Stomach smooth muscle (tissue), 2 donors: ENCODE measurements around the gene SYS1.

Experiments used
- H3K27ac ChIP-seq: one replicate; pipeline ENCODE4 v1.7.0; 2013; ENCODE audit warnings: mild to moderate bottlenecking, low read length, inconsistent platforms
- H3K27me3 ChIP-seq, 2 donors: one replicate each; pipeline ENCODE4 v1.7.0; 2013; ENCODE audit warnings: low read length in 2 of 2; ENCODE audit not compliant: insufficient read depth in 2 of 2, control insufficient read depth in 1 of 2
- H3K36me3 ChIP-seq, 2 donors: one replicate each; pipeline ENCODE4 v1.7.0; 2013; ENCODE audit warnings: low read length in 2 of 2; ENCODE audit not compliant: control insufficient read depth in 2 of 2, insufficient read depth in 2 of 2
- H3K4me1 ChIP-seq: one replicate; pipeline ENCODE4 v1.7.0; 2013; ENCODE audit warnings: low read length; ENCODE audit not compliant: control insufficient read depth, insufficient read depth
- H3K4me3 ChIP-seq, 2 donors: one replicate each; pipeline ENCODE4 v1.7.0; 2013; ENCODE audit warnings: low read length in 2 of 2
- H3K9ac ChIP-seq, 2 donors: one replicate each; pipeline ENCODE4 v1.7.0; 2013; ENCODE audit warnings: low read length in 2 of 2, mild to moderate bottlenecking in 1 of 2
- H3K9me3 ChIP-seq, 2 donors: one replicate each; pipeline ENCODE4 v1.7.0; 2013; ENCODE audit warnings: low read length in 2 of 2; ENCODE audit not compliant: control insufficient read depth in 2 of 2
- donor health status: healthy.
- donor health status: Pancreatic carcinoma.

Gene SYS1

DNA sequence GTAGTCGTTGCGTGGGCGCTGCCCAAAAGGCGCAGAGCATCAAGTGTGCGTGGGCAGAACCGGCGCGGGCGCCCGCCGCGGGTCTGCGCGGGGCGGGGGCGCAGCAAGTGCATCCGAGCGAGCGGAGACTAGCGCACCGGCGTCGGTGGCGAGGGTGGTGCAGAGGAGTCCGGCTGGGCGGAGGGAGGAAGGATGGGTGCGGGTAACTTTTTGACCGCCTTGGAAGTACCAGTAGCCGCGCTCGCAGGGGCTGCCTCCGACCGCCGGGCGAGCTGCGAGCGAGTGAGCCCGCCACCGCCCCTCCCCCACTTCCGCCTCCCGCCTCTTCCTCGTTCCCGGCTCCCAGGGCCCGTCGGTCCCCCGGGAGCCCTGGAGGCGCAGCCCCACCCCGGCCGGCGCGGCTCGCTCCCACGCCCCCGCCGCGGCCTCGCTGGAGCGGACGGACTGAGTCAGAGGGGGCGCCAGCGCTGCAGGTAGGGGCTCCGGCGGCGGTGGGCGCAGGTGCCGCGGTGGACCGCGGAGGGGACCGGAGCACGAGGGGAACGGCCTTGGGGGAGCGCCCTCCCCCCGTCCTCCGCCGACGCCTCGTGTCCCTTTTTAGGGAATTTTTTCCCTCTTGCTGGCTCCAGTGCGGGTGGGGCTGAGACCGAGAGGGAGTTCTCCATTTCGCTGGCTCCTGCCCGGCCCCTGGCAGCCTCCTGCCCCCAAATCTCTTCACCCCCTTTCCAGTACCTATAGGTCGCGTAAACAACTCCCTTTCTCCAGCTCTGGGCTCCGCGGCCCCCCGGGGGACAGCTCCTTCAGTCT lies 43.5 kb downstream of the SYS1 start:
- no peaks in the 10 kb centered on the region for H3K27me3 ChIP-seq
- peak overlapping the region; percentile 91 to 98 for H3K9ac ChIP-seq
- peak overlapping the region; percentile 77 to 91 for H3K4me3 ChIP-seq
- H3K4me1 ChIP-seq: peaks cover 19% of the 10 kb centered on the region
- no peaks in the 10 kb centered on the region for H3K9me3 ChIP-seq
- H3K27ac ChIP-seq: peak overlapping the region; percentile 99
- H3K36me3 ChIP-seq: peaks cover 21 to 22% of the 10 kb centered on the region in 2 donors

GRCh38 chr20:45407067-45407745 lies 44.2 kb downstream of the SYS1 start:
- Histone ChIP-seq H3K27me3 (no peaks in the 10 kb centered on the region), H3K27ac (peak overlapping the region; percentile 99), H3K4me3 (peak overlapping the region; percentile 77 to 91), H3K9ac (peak overlapping the region; percentile 91 to 98), H3K36me3 (peaks cover 25 to 26% of the 10 kb centered on the region in 2 donors), H3K9me3 (no peaks in the 10 kb centered on the region), H3K4me1 (peaks cover 19% of the 10 kb centered on the region)

DNA sequence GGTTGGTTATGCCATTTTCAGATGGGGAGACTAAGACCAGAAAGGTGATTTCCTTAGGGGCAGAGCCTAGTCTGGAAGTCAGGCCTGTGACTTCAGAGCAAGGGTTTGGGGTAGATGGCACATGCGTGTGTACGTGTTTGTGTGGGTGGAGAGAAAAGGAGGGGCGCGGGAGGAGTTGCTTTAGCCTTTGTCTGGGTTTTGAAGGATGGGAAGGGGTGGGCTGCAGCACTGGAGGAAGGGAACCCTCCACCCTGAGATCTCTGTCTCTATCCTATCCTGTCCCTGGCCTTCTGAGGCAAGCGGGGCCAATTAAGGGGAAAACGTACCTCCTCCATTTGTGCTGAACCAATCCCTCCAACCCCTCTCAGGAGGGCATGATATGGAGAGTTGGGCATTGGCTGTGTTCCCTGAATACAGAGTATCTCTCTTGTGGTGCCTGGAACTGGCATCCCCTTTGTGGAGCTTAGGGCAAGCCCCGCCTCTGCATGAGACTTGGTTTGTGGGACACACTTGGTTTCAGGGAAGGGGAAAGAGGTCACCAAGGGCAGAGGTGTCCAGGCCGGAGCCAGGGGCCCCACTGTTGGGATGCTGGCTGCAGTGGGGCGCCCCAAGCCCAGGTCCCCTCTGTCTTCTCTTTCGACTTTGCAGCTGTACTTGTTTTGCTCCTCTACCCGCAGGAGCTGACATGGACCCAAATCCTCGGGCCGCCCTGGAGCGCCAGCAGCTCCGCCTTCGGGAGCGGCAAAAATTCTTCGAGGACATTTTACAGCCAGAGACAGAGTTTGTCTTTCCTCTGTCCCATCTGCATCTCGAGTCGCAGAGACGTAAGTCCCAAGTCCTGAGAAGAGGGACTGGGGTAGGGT lies 45.1 kb downstream of the SYS1 start, which contains the start of gene DBNDD2:
DBNDD2 (plus strand) TSS at position 507 of the 863 bp plus-strand sequence; CDS start at position 686, 179 bp downstream.
- H3K4me1 ChIP-seq: peaks cover 19% of the 10 kb centered on the region
- H3K36me3 ChIP-seq: peaks cover 26 to 29% of the 10 kb centered on the region in 2 donors
- H3K27me3 ChIP-seq: no peaks in the 10 kb centered on the region
- H3K9ac ChIP-seq: peak within 1 kb of the TSS; percentile 91 to 98
- H3K27ac ChIP-seq: peak within 1 kb of the TSS; percentile 99
- no peaks in the 10 kb centered on the region for H3K9me3 ChIP-seq
- H3K4me3 ChIP-seq: peak within 1 kb of the TSS; percentile 77 to 91

DNA sequence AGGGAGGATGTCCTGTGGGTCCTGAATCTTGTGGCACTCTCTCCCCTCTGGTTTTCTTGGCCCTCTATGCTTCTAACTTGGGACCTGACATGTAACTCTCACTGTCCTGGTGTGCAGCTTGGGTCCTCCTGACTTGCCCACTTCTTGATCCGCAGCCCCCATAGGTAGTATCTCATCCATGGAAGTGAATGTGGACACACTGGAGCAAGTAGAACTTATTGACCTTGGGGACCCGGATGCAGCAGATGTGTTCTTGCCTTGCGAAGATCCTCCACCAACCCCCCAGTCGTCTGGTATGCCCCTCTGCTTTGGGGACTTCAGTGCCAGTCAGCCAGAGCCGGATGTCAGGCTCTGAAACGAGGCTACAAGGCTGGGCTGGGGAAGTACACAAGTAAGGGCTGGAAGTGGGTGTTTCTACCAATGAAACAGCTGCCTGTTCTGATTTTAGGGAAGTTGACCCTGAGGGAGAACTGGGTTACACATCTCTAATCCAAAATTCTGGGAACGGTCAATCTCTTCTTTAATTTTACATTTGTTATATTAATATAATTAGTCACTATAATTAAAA lies 45.8 kb downstream of the SYS1 start:
- Histone ChIP-seq H3K27ac (peak overlapping the region; percentile 99), H3K4me3 (peak overlapping the region; percentile 77 to 91), H3K27me3 (no peaks in the 10 kb centered on the region), H3K9me3 (no peaks in the 10 kb centered on the region), H3K9ac (peak overlapping the region; percentile 47 to 91), H3K4me1 (peaks cover 19% of the 10 kb centered on the region), H3K36me3 (peaks cover 26 to 29% of the 10 kb centered on the region in 2 donors)

DNA sequence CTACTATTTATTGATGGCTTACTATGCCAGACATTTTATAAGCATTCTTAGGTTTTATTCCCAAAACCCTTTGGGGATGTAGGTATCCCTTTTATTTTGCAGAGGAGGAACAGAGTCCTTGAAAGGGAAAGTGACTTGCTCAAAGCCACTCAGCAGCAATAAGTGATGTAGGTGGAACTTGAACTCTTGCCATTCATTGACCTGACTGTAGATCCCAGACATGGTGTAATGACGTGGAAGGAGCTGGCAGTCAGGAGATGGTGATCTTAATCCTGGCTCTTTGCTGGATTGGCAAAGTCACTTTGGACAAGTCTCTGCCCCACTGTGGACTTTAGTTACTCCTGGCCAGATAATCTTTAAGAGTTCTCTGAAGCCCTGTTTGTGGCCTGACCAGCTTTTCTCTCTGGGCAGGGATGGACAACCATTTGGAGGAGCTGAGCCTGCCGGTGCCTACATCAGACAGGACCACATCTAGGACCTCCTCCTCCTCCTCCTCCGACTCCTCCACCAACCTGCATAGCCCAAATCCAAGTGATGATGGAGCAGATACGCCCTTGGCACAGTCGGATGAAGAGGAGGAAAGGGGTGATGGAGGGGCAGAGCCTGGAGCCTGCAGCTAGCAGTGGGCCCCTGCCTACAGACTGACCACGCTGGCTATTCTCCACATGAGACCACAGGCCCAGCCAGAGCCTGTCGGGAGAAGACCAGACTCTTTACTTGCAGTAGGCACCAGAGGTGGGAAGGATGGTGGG lies 46.7 kb downstream of the SYS1 start:
- peaks cover 19% of the 10 kb centered on the region for H3K4me1 ChIP-seq
- no peaks in the 10 kb centered on the region for H3K9me3 ChIP-seq
- peak overlapping the region; percentile 31 for H3K27ac ChIP-seq
- H3K36me3 ChIP-seq: peaks cover 26 to 29% of the 10 kb centered on the region in 2 donors
- no peak overlapping the region for H3K9ac ChIP-seq
- no peak overlapping the region for H3K4me3 ChIP-seq
- no peaks in the 10 kb centered on the region for H3K27me3 ChIP-seq

GRCh38 chr20:45410887-45411286 lies 47.9 kb downstream of the SYS1 start:
- peaks cover 26 to 29% of the 10 kb centered on the region in 2 donors for H3K36me3 ChIP-seq
- no peak overlapping the region for H3K9ac ChIP-seq
- peaks cover 19% of the 10 kb centered on the region for H3K4me1 ChIP-seq
- no peaks in the 10 kb centered on the region for H3K27me3 ChIP-seq
- no peak overlapping the region for H3K4me3 ChIP-seq
- H3K9me3 ChIP-seq: no peaks in the 10 kb centered on the region
- no peak overlapping the region for H3K27ac ChIP-seq

- Histone ChIP-seq H3K4me3 (no peak overlapping the region), H3K9me3 (no peaks in the 10 kb centered on the region), H3K4me1 (peaks cover 28% of the 10 kb centered on the region), H3K36me3 (peaks cover 26 to 29% of the 10 kb centered on the region in 2 donors), H3K27me3 (no peaks in the 10 kb centered on the region), H3K27ac (no peak overlapping the region), H3K9ac (no peak overlapping the region)
Measured at GRCh38 chr20:45412653-45413052, 49.7 kb downstream of the SYS1 start.

- Histone ChIP-seq H3K4me1 (peaks cover 20% of the 10 kb centered on the region), H3K27ac (no peak overlapping the region), H3K27me3 (no peaks in the 10 kb centered on the region), H3K36me3 (peaks cover 25 to 31% of the 10 kb centered on the region in 2 donors), H3K9me3 (no peaks in the 10 kb centered on the region), H3K4me3 (no peak overlapping the region), H3K9ac (no peak overlapping the region)
Measured at GRCh38 chr20:45413479-45413878, 50.5 kb downstream of the SYS1 start.

- Histone ChIP-seq H3K4me1 (peaks cover 27% of the 10 kb centered on the region), H3K27ac (peak within 1 kb of the TSS; percentile 80), H3K9ac (peak within 1 kb of the TSS; percentile 86 to 91), H3K36me3 (peaks cover 16 to 31% of the 10 kb centered on the region in 2 donors), H3K27me3 (no peaks in the 10 kb centered on the region), H3K9me3 (no peaks in the 10 kb centered on the region), H3K4me3 (peak within 1 kb of the TSS; percentile 91 to 99)
Measured at GRCh38 chr20:45415822-45416637, 53.1 kb downstream of the SYS1 start, which contains the start of gene PIGT. Gene PIGT (plus strand): TSS chr20:45416141. CDS start chr20:45416157, 16 bp downstream.
